ENCODE data around the gene LGR6. TPM values are rescaled to one million over a fixed set of nuclear protein-coding genes. Genes with fewer than 3 reads are reported as not detected.

Gene LGR6
- total RNA-seq, 4 donors from 2014 or later = 0.15 TPM; not detected in 3

GRCh38 chr1:202304375-202304774 is 110.8 kb downstream of the LGR6 start:
- no peak overlapping the region for H3K27ac ChIP-seq
- intact Hi-C loops (cut with DNase I; ENCODE audit: low total_unique reads) (no loop called here), in situ Hi-C loops (cut with MboI; ENCODE audit: low sequenced_read_pairs in 4 of 4) (loop anchor here in 1 of 4 donors (25.0 kb wide), 1 partner anchor 408 kb away; the partner anchor contains the start of gene SYT2)
- H3K9me3 ChIP-seq = no peaks in the 10 kb centered on the region
- TF ChIP-seq POLR2A (IDR thresholded peaks at IDR 0.05) = no peak
- TF ChIP-seq CTCF (IDR thresholded peaks at IDR 0.05 in 4 of 5, conservative IDR thresholded peaks at IDR 0.05 in 1 of 5) = no peak
- no peaks in the 10 kb centered on the region for H3K27me3 ChIP-seq
- H3K36me3 ChIP-seq = no peaks in the 10 kb centered on the region
- no peak overlapping the region for H3K4me3 ChIP-seq
- peaks cover 3 to 13% of the 10 kb centered on the region in 2 donors for H3K4me1 ChIP-seq
- no peak for DNase-seq
- no peak for ATAC-seq

GRCh38 chr1:202305168-202305567 is 111.6 kb downstream of the LGR6 start:
- Histone ChIP-seq H3K9me3 (no peaks in the 10 kb centered on the region), H3K4me3 (no peak overlapping the region), H3K27ac (no peak overlapping the region), H3K4me1 (peaks cover 3 to 13% of the 10 kb centered on the region in 2 donors), H3K27me3 (no peaks in the 10 kb centered on the region), H3K36me3 (no peaks in the 10 kb centered on the region)
- no peak for ATAC-seq
- DNase-seq = no peak
- in situ Hi-C loops (cut with MboI; ENCODE audit: low sequenced_read_pairs in 4 of 4) (loop anchor here in 1 of 4 donors (25.0 kb wide), 1 partner anchor 407 kb away; the partner anchor contains the start of gene SYT2), intact Hi-C loops (cut with DNase I; ENCODE audit: low total_unique reads) (loop anchor here (5.0 kb wide), 1 partner anchor 103 kb away; no protein-coding TSS in a partner anchor)
- TF ChIP-seq CTCF (IDR thresholded peaks at IDR 0.05 in 4 of 5, conservative IDR thresholded peaks at IDR 0.05 in 1 of 5) = no peak
- no peak for TF ChIP-seq POLR2A (IDR thresholded peaks at IDR 0.05)

- Histone ChIP-seq H3K4me1 (peaks cover 3 to 13% of the 10 kb centered on the region in 2 donors), H3K27ac (no peak overlapping the region), H3K36me3 (no peaks in the 10 kb centered on the region), H3K9me3 (no peaks in the 10 kb centered on the region), H3K4me3 (no peak overlapping the region), H3K27me3 (no peaks in the 10 kb centered on the region)
- ATAC-seq = no peak
- no peak for TF ChIP-seq POLR2A (IDR thresholded peaks at IDR 0.05)
- TF ChIP-seq CTCF (IDR thresholded peaks at IDR 0.05 in 4 of 5, conservative IDR thresholded peaks at IDR 0.05 in 1 of 5) = no peak
- intact Hi-C loops (cut with DNase I; ENCODE audit: low total_unique reads) = loop anchor here (5.0 kb wide), 1 partner anchor 104 kb away; no protein-coding TSS in a partner anchor
- no peak for DNase-seq
- in situ Hi-C loops (cut with MboI; ENCODE audit: low sequenced_read_pairs in 4 of 4) = loop anchor here in 1 of 4 donors (25.0 kb wide), 1 partner anchor 406 kb away; the partner anchor contains the start of gene SYT2
Observed at GRCh38 chr1:202306535-202307345, 113.1 kb downstream of the LGR6 start.

- ATAC-seq (no peak), DNase-seq (no peak)
- TF ChIP-seq CTCF (IDR thresholded peaks at IDR 0.05 in 4 of 5, conservative IDR thresholded peaks at IDR 0.05 in 1 of 5) (no peak), POLR2A (IDR thresholded peaks at IDR 0.05) (no peak)
- Histone ChIP-seq H3K36me3 (no peaks in the 10 kb centered on the region), H3K4me1 (peaks cover 8 to 9% of the 10 kb centered on the region in 2 donors), H3K27ac (no peak overlapping the region), H3K27me3 (no peaks in the 10 kb centered on the region), H3K9me3 (no peaks in the 10 kb centered on the region), H3K4me3 (no peak overlapping the region)
- intact Hi-C loops (cut with DNase I; ENCODE audit: low total_unique reads) = no loop called here
- in situ Hi-C loops (cut with MboI; ENCODE audit: low sequenced_read_pairs in 4 of 4) = loop anchor here (5.0 to 25.0 kb wide), 3 partner anchors 108 to 402 kb away; partner anchors contain the start of genes LGR6 (in 2 of the 4) and SYT2 (in 1 of the 4)
Observed at GRCh38 chr1:202310071-202310725, 116.6 kb downstream of the LGR6 start.
